GM12865 (cell line): ENCODE data around the gene SEMA5B.

Source experiments
- DNase-seq: peaks from one replicate; pipeline ENCODE4 v3.0.0; 2010; ENCODE audit warnings: low read depth
- H3K4me3 ChIP-seq: 2 replicates; pipeline ENCODE4 v1.5.1; 2011; ENCODE audit warnings: mild to moderate bottlenecking, low read depth, low read length, control low read depth
- CTCF ChIP-seq: IDR thresholded peaks from 2 replicates; pipeline ENCODE4 v1.5.1; 2011; ENCODE audit warnings: low read length, control low read depth, low read depth, inconsistent platforms; ENCODE audit not compliant: insufficient read depth; ENCODE audit errors: missing control alignments

SEMA5B gene

GRCh38 chr3:122986693-122987179, 40.8 kb downstream of the SEMA5B start:
- DNase-seq, result no peak
- H3K4me3 ChIP-seq, result no peak overlapping the region
- no peak for TF ChIP-seq CTCF

- no peak overlapping the region for H3K4me3 ChIP-seq
- no peak for DNase-seq
- no peak for TF ChIP-seq CTCF
Observed at GRCh38 chr3:122985539-122985938, 42.0 kb downstream of the SEMA5B start.

GRCh38 chr3:122984650-122985049, 42.9 kb downstream of the SEMA5B start:
- DNase-seq, result no peak
- no peak overlapping the region for H3K4me3 ChIP-seq
- no peak for TF ChIP-seq CTCF

GRCh38 chr3:122984007-122984406, 43.6 kb downstream of the SEMA5B start:
- TF ChIP-seq CTCF, result no peak
- H3K4me3 ChIP-seq, result no peak overlapping the region
- DNase-seq, result no peak

- TF ChIP-seq CTCF, result no peak
- no peak for DNase-seq
- H3K4me3 ChIP-seq, result no peak overlapping the region
Observed at GRCh38 chr3:122982216-122983185, 45.1 kb downstream of the SEMA5B start.

- peak; percentile 4 for DNase-seq
- no peak for TF ChIP-seq CTCF
- H3K4me3 ChIP-seq, result no peak overlapping the region
Observed at GRCh38 chr3:122979211-122979610, 48.4 kb downstream of the SEMA5B start.
